ENCODE measurements around the gene NINJ2. TPM values are rescaled to one million over a fixed set of nuclear protein-coding genes. Genes with fewer than 3 reads are reported as not detected.

The NINJ2 gene
- total RNA-seq (2022; extraction: Qiagen RNA extraction) = 0.42 to 0.71 TPM (median 0.53 TPM) in 5 replicates

GRCh38 chr12:663293-663871, at the start of gene NINJ2:
Gene NINJ2 (minus strand): TSS chr12:663445. CDS start chr12:663360, 85 bp downstream.

Other genes starting within 250 kb of the NINJ2 start
- gene B4GALNT3, start 203.5 kb downstream of the NINJ2 start, total RNA-seq (2022; extraction: Qiagen RNA extraction) = 0.49 to 0.74 TPM (median 0.52 TPM) in 5 replicates
- 84.5 to 132 TPM (median 123 TPM) in 5 replicates for gene WNK1, start 89.1 kb upstream of the NINJ2 start, total RNA-seq (2022; extraction: Qiagen RNA extraction)

Data from A549 treated with dexamethasone at 1 μM for 4 hours (cell line).